HEK293T (cell line): ENCODE results near the gene ACSF2.

ENCODE experiments used
- CTCF ChIA-PET: fragments of 350-600 bp; formaldehyde crosslinking; extraction: SDS; loops from one replicate; lab custom pipeline; 2021; ENCODE audit warnings: antibody characterized with exemption, inconsistent platforms; lab: Yijun Ruan, JAX
- POLR2A ChIA-PET: fragments of 350-600 bp; formaldehyde crosslinking; extraction: SDS; loops from one replicate; lab custom pipeline; 2020; ENCODE audit warnings: antibody characterized with exemption, inconsistent platforms; lab: Yijun Ruan, JAX
- DNase-seq: peaks from one replicate; pipeline ENCODE4 v3.0.0; 2012; ENCODE audit warnings: mixed read lengths; ENCODE audit errors: extremely low spot score
- ARNT ChIP-seq: fragments of 450-650 bp; IDR thresholded peaks from 2 replicates; pipeline ENCODE4 v1.6.1; 2017; ENCODE audit warnings: mild to moderate bottlenecking
- BHLHE40 ChIP-seq: fragments of 450-650 bp; IDR thresholded peaks from 2 replicates; pipeline ENCODE4 v1.6.1; 2016; ENCODE audit warnings: mild to moderate bottlenecking, moderate library complexity, borderline replicate concordance
- CTBP1 ChIP-seq: fragments of 450-650 bp; IDR thresholded peaks from 2 replicates; pipeline ENCODE4 v1.6.1; 2016; ENCODE audit warnings: borderline replicate concordance
- ELF4 ChIP-seq: fragments of 450-650 bp; IDR thresholded peaks from 2 replicates; pipeline ENCODE4 v1.6.1; 2017; ENCODE audit warnings: antibody characterized with exemption
- FOXA1 ChIP-seq: fragments of 450-650 bp; IDR thresholded peaks from 2 replicates; pipeline ENCODE4 v1.6.1; 2016; ENCODE audit warnings: mild to moderate bottlenecking
- FOXK2 ChIP-seq: fragments of 450-650 bp; IDR thresholded peaks from 2 replicates; pipeline ENCODE4 v1.6.1; 2016; ENCODE audit warnings: mild to moderate bottlenecking
- FOXM1 ChIP-seq: fragments of 450-650 bp; IDR thresholded peaks from 2 replicates; pipeline ENCODE4 v1.6.1; 2017; ENCODE audit warnings: mild to moderate bottlenecking, borderline replicate concordance
- HDGF ChIP-seq: fragments of 450-650 bp; IDR thresholded peaks from 2 replicates; pipeline ENCODE4 v1.6.1; 2017; ENCODE audit warnings: antibody characterized with exemption, borderline replicate concordance
- L3MBTL2 ChIP-seq: fragments of 450-650 bp; conservative IDR thresholded peaks from 2 replicates; pipeline ENCODE4 v1.6.1; 2016; ENCODE audit warnings: mild to moderate bottlenecking
- LEF1 ChIP-seq: fragments of 450-650 bp; IDR thresholded peaks from 2 replicates; pipeline ENCODE4 v1.6.1; 2017; ENCODE audit warnings: mild to moderate bottlenecking, borderline replicate concordance
- NFRKB ChIP-seq: fragments of 450-650 bp; IDR thresholded peaks from 2 replicates; pipeline ENCODE4 v1.6.1; 2016; ENCODE audit warnings: mild to moderate bottlenecking, moderate library complexity
- PKNOX1 ChIP-seq: fragments of 450-650 bp; IDR thresholded peaks from 2 replicates; pipeline ENCODE4 v1.6.1; 2016
- SP1 ChIP-seq: fragments of 450-650 bp; IDR thresholded peaks from 2 replicates; pipeline ENCODE4 v1.6.1; 2017
- SUZ12 ChIP-seq: fragments of 450-650 bp; IDR thresholded peaks from 2 replicates; pipeline ENCODE4 v1.6.1; 2016; ENCODE audit warnings: mild to moderate bottlenecking
- TARDBP ChIP-seq: fragments of 450-650 bp; IDR thresholded peaks from 2 replicates; pipeline ENCODE4 v1.6.1; 2016
- ZNF384 ChIP-seq: fragments of 450-650 bp; IDR thresholded peaks from 2 replicates; pipeline ENCODE4 v1.6.1; 2016

Gene ACSF2

GRCh38 chr17:50428831-50429424 is 2.9 kb downstream of the ACSF2 start:
- CTCF ChIA-PET = interaction anchor here (0.6 to 2.9 kb wide), 5 partner anchors 32 to 117 kb away, joined by 3 to 12 read pairs (median 4); partner anchors contain the start of gene LRRC59
- no peak for DNase-seq
- TF ChIP-seq CTBP1 = no peak
- TF ChIP-seq ZNF384 = no peak
- no peak for TF ChIP-seq ELF4
- TF ChIP-seq SP1 = no peak
- TF ChIP-seq PKNOX1 = no peak
- no peak for TF ChIP-seq TARDBP
- no peak for TF ChIP-seq HDGF
- TF ChIP-seq FOXM1 = no peak
- no peak for TF ChIP-seq SUZ12
- no peak for TF ChIP-seq NFRKB
- TF ChIP-seq LEF1 = no peak
- POLR2A ChIA-PET = interaction anchor here (1.6 to 1.9 kb wide), 2 partner anchors 14 to 32 kb away, joined by 4 to 5 read pairs; partner anchors contain the start of gene LRRC59

- POLR2A ChIA-PET = interaction anchor here (2.6 kb wide), 1 partner anchor 33 kb away, joined by 17 read pairs; the partner anchor contains the start of gene LRRC59
- TF ChIP-seq ZNF384 (no peak), TARDBP (no peak), LEF1 (no peak), BHLHE40 (no peak), CTBP1 (no peak), ARNT (no peak), SUZ12 (no peak), FOXM1 (no peak), ELF4 (no peak), L3MBTL2 (no peak), PKNOX1 (no peak)
- CTCF ChIA-PET = interaction anchor here (0.6 to 2.9 kb wide), 3 partner anchors 8 to 49 kb away, joined by 3 to 12 read pairs (median 4); partner anchors contain the start of gene LRRC59
Observed at GRCh38 chr17:50429793-50430192, 3.8 kb downstream of the ACSF2 start.

GRCh38 chr17:50430821-50431618 is 5.0 kb downstream of the ACSF2 start:
- POLR2A ChIA-PET = interaction anchor here (2.6 kb wide), 1 partner anchor 34 kb away, joined by 17 read pairs; the partner anchor contains the start of gene LRRC59
- TF ChIP-seq LEF1 = no peak
- TF ChIP-seq PKNOX1 = peak; percentile 94
- CTCF ChIA-PET = interaction anchor here (0.6 to 2.9 kb wide), 2 partner anchors 21 to 34 kb away, joined by 3 to 12 read pairs; partner anchors contain the start of gene LRRC59
- no peak for DNase-seq

More at GRCh38 chr17:50429793-50430192, 3.8 kb downstream of the ACSF2 start:
- no peak for DNase-seq

- TF ChIP-seq CTBP1 (no peak), HDGF (no peak), LEF1 (no peak)
- CTCF ChIA-PET = interaction anchor here (0.6 kb wide), 1 partner anchor 49 kb away, joined by 6 read pairs; no protein-coding TSS in a partner anchor
Observed at GRCh38 chr17:50432125-50432762, 6.2 kb downstream of the ACSF2 start.

GRCh38 chr17:50437409-50437808 is 11.4 kb downstream of the ACSF2 start:
- POLR2A ChIA-PET = interaction anchor here (0.6 kb wide), 1 partner anchor 11 kb away, joined by 3 read pairs; the partner anchor contains the start of gene ACSF2

More at GRCh38 chr17:50432125-50432762, 6.2 kb downstream of the ACSF2 start:
- POLR2A ChIA-PET = interaction anchor here (2.6 kb wide), 1 partner anchor 35 kb away, joined by 17 read pairs; the partner anchor contains the start of gene LRRC59
- no peak for DNase-seq

More at GRCh38 chr17:50437409-50437808, 11.4 kb downstream of the ACSF2 start:
- no peak for TF ChIP-seq ARNT
- no peak for TF ChIP-seq FOXA1
- no peak for TF ChIP-seq PKNOX1
- TF ChIP-seq NFRKB = no peak
- no peak for TF ChIP-seq L3MBTL2
- no peak for TF ChIP-seq ELF4
- TF ChIP-seq ZNF384 = no peak
- no peak for TF ChIP-seq SP1
- TF ChIP-seq BHLHE40 = no peak
- no peak for TF ChIP-seq FOXK2
- no peak for TF ChIP-seq HDGF
- no peak for TF ChIP-seq SUZ12
- no peak for TF ChIP-seq CTBP1
- TF ChIP-seq LEF1 = no peak
- no peak for TF ChIP-seq TARDBP
- TF ChIP-seq FOXM1 = no peak
- DNase-seq = no peak
- CTCF ChIA-PET = no interaction called here
